ENCODE measurements around the gene NEURL1B.
"Not testable (repeated sequence)": the region's sequence is repeated elsewhere in the genome, so short reads cannot be mapped to it uniquely, and the experiment has no call there.

NEURL1B gene

GRCh38 chr5:172634106-172634899, 6.8 kb upstream of the NEURL1B start:
- DNase-seq (ENCODE audit: low spot score) = no peak

GRCh38 chr5:172635038-172635437, 6.0 kb upstream of the NEURL1B start:
- no peak for DNase-seq (ENCODE audit: low spot score)

- no peak for DNase-seq (ENCODE audit: low spot score)
Measured at GRCh38 chr5:172636279-172637050, 4.6 kb upstream of the NEURL1B start.

- peak; percentile 52 for DNase-seq (ENCODE audit: low spot score)
Measured at GRCh38 chr5:172637110-172637580, 3.9 kb upstream of the NEURL1B start.

GRCh38 chr5:172637740-172638139, 3.3 kb upstream of the NEURL1B start:
- no peak for DNase-seq (ENCODE audit: low spot score)

- no peak for DNase-seq (ENCODE audit: low spot score)
Measured at GRCh38 chr5:172638209-172638768, 2.8 kb upstream of the NEURL1B start.

GRCh38 chr5:172640139-172640538, 924 bp upstream of the NEURL1B start:
- DNase-seq (ENCODE audit: low spot score) = no peak

- DNase-seq (ENCODE audit: low spot score) = no peak
Measured at GRCh38 chr5:172641359-172642050, 442 bp downstream of the NEURL1B start.

- no peak for DNase-seq (ENCODE audit: low spot score)
Measured at GRCh38 chr5:172642051-172642409, 967 bp downstream of the NEURL1B start.

GRCh38 chr5:172642486-172642885, 1.4 kb downstream of the NEURL1B start:
- no peak for DNase-seq (ENCODE audit: low spot score)

GRCh38 chr5:172642926-172643871, 2.1 kb downstream of the NEURL1B start:
- DNase-seq (ENCODE audit: low spot score) = no peak

- no peak for DNase-seq (ENCODE audit: low spot score)
Measured at GRCh38 chr5:172644266-172644665, 3.2 kb downstream of the NEURL1B start.

- DNase-seq (ENCODE audit: low spot score) = no peak
Measured at GRCh38 chr5:172644711-172645110, 3.6 kb downstream of the NEURL1B start.

GRCh38 chr5:172645271-172646055, 4.4 kb downstream of the NEURL1B start:
- DNase-seq (ENCODE audit: low spot score) = no peak

- no peak for DNase-seq (ENCODE audit: low spot score)
Measured at GRCh38 chr5:172646716-172647285, 5.7 kb downstream of the NEURL1B start.

- no peak for DNase-seq (ENCODE audit: low spot score)
Measured at GRCh38 chr5:172647352-172648012, 6.4 kb downstream of the NEURL1B start.

GRCh38 chr5:172648013-172648381, 6.9 kb downstream of the NEURL1B start:
- DNase-seq (ENCODE audit: low spot score) = no peak

- no peak for DNase-seq (ENCODE audit: low spot score)
Measured at GRCh38 chr5:172648755-172649154, 7.7 kb downstream of the NEURL1B start.

- not testable (repeated sequence) for DNase-seq (ENCODE audit: low spot score)
Measured at GRCh38 chr5:172656496-172656895, 15.4 kb downstream of the NEURL1B start.
